Posterior cingulate gyrus (tissue), 11 donors: ENCODE results near the gene TRIM2.
"Not testable (repeated sequence)": the region's sequence is repeated elsewhere in the genome, so short reads cannot be mapped to it uniquely, and the experiment has no call there.

ENCODE experiments used
- DNase-seq, 10 donors: peaks; one replicate each; pipeline versions ENCODE4 v3.0.0 to v3.0.0-alpha.2; 2020 to 2021; ENCODE audit warnings: mixed read lengths in 3 of 10
- intact Hi-C: fragments of 100-400 bp; cut with DNase I; formaldehyde crosslinking; loops from one replicate; pipeline ENCODE4 v1.15.1; 2023

Gene TRIM2

DNA sequence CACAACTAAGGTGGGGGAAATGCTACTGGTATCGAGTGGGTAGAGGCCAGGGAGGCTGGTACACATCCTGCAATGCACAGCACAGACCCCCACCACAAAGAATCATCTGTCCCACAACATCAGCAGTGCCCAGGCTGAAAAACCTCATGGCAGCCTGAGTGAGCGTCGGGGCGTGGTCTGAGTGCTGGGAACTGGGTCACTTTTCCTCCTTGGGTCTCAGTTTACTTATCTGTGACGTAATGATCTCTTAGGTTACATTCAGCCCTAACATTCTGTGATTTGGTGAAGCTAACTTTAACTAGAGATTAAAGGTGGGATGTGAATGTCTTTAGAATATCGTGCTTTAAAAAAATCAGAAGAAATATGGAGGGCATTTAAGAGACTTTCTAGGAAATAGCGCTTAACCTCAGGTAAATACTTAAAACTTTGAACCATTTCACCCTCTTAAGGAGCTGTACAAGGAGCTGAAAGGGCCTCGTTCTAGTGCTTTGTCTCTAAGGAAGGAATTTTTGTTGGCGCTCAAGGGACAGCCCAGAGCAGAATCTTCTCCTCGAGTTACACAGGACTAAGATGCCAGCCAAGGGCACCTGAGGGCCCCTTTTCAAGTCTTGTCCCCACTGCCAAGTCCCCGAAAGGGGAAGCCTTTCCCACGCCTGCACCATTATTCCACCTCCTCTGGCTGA lies 18.1 kb upstream of the TRIM2 start:
- no peak for DNase-seq

GRCh38 chr4:153189016-153189801 lies 15.0 kb upstream of the TRIM2 start:
- DNase-seq, result no peak
- intact Hi-C loops, result no loop called here

More for the DNA sequence above, 18.1 kb upstream of the TRIM2 start:
- intact Hi-C loops, result no loop called here

GRCh38 chr4:153191795-153192363 lies 12.4 kb upstream of the TRIM2 start:
- intact Hi-C loops, result no loop called here
- no peak for DNase-seq

DNA sequence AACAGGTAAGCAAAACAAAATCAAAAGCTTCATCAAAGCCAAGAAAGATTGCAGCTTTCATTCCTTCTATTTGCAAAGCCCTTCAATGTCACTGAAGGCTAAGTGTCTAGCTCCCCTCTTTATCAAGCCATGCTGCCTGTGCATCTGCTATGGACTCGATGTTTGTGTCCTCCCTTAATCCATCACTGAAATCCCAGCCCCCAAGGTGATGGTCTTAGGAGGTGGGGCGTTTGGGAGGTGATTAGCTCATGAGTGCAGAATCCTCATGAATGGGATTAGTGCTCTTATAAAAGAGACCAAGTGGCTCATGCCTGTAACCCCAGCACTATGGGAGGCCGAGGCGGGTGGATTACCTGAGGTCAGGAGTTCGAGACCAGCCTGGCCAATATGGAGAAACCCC lies 6.9 kb upstream of the TRIM2 start:
- intact Hi-C loops, result no loop called here

GRCh38 chr4:153198719-153199118 lies 5.5 kb upstream of the TRIM2 start:
- intact Hi-C loops, result no loop called here
- no peak for DNase-seq

More for the DNA sequence above, 6.9 kb upstream of the TRIM2 start:
- DNase-seq, result no peak

DNA sequence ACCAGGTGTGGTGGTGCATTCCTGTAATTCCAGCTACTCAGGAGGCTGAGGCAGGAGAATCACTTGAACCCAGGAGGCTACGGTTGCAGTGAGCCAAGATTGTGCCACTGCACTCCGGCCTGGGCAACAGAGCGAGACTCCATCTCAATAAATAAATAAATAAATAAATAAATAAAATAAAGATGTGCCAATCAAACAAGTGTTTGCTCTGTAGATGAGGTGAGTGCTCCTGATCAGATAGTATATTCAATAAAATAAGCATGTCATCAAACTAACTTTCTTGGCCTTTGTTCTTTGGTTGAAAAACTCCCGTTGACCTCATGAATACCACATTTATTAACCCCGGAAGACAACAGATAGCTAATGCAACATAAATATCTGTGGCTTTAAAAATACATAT lies 497 bp upstream of the TRIM2 start:
- intact Hi-C loops, DNase-seq: not testable (repeated sequence)

DNA sequence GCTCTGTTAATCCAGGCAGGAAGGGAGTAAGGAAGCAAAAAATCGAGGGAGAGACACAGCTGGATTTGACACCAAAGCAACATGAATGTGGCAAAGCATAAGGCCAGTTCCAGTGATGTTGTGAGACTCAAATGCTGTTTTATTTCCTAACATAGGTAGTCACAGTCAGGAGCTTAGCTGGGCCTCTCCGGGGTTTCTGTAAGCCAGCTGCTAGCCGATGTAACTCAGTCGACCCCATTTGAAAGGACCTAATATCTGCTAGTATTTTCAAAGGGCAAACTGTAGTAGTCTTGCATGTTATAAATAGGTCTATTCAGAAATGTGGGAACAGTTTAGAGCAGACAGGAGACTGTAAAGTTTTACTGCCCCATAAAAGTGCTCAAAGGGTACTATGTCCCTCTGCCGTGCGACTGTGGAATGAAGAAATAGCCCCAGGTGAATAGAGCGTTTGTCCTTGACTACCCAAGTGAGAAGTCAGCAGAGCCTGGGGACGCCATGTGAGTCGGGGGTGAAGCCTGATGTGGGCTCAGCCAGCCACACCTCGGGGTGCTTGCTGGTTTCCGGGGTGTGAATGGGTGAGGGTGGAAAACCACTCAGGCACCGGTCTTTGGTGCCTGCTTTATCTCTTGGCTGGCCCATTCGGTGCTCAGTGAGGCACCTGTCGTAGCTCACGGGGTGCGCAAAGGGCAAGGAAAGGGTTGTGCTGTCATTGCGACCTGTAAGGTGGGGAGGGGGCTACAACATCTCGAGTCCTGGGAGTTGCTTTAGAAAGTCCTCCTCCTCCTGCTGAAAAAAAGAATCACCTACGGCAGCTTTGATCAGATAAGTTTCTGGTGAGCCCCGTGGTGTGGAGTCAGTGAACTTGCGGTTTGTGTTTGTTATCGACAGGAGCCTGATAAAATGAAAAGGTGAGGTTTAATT lies 745 bp downstream of the TRIM2 start:
- intact Hi-C loops, result loop anchor here (5.0 kb wide), 2 partner anchors 48 to 63 kb away; no protein-coding TSS in a partner anchor
- DNase-seq, result peak in 1 of 10 donors; percentile 26

- no peak for DNase-seq
- intact Hi-C loops, result loop anchor here (5.0 kb wide), 2 partner anchors 48 to 63 kb away; no protein-coding TSS in a partner anchor
These were observed 1.5 kb downstream of the TRIM2 start for GRCh38 chr4:153205757-153206156.

DNA sequence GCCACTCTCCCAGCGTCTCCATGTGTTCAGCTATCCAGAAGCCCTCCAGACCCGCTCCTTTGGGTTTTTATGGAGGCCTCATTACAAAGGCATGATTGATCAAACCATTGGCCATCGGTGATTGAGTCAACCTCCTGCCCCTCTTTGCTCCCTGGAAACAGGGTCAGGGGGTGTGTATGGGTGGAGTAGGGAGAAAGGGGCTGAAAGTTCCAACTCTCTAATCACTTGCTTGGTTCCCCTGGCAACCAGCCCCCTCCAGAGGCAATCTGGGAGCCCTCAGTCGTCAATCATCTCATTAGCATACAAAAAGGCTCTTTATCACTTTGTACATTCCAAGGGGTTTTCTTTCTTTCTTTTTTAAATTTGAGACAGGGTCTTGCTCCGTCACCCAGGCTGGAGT lies 2.3 kb downstream of the TRIM2 start:
- DNase-seq, result no peak
- intact Hi-C loops, result loop anchor here (5.0 kb wide), 2 partner anchors 49 to 64 kb away; no protein-coding TSS in a partner anchor

DNA sequence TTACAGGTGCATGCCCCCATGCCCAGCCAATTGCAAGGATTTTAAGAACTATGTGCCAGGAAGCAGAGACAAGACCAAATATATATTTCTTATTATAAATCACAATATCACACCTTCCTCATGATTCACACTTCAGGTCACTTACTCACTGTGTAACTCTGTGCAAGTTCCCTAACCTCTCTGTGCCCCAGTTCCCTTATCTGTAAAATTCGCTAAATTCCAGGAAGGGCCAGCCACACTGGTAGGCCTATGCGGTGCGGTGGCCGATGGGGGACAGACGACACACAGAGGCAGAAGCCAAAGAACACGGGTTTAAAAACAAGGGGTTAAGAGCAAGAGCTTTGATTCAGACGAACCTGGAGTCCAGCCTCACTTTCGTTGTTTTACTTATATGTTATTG lies 2.8 kb downstream of the TRIM2 start:
- DNase-seq, result no peak
- intact Hi-C loops, result loop anchor here (5.0 kb wide), 2 partner anchors 50 to 65 kb away; no protein-coding TSS in a partner anchor

DNA sequence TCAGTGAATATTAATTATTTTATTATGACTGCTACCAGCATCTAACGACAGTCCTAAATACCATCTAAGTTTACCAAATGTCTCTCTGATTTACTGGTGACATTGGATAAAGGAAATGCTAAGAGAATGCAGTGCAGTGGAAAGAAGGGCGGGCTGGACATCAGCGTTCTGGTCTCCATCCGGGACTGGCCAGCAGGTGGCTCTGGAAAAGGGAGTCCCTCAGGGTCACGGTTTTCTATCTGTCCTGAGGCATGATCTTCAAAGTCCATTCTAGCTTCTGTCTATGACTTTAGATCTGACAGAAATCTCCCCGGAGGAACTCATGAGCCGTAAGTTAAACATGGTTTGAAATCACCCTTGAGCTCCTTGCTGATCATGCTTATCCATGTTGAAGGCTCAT lies 3.3 kb downstream of the TRIM2 start:
- DNase-seq, result peak in 5 of 10 donors; percentile 38 to 89 (median 68)
- intact Hi-C loops, result loop anchor here (5.0 kb wide), 2 partner anchors 50 to 65 kb away; no protein-coding TSS in a partner anchor

DNA sequence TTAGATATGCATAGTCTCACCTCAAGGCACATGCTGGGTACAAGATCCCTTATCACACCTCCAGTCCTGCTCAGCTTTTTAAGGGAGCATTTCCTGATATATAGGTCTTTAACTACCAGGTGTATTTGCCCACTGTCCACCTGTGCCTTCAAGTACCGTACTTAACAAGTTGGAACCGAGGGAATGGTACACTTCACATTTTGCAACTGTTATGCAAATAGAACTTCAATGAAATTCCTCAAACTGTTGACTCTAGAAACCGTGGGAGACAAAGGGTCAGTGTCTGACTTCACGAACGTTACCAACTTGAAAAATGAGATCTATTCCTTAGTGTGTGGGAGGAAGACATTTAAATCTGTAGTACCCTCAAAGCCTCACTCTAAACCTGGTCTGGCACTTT lies 5.2 kb downstream of the TRIM2 start:
- intact Hi-C loops, result loop anchor here (5.0 kb wide), 2 partner anchors 52 to 67 kb away; no protein-coding TSS in a partner anchor

DNA sequence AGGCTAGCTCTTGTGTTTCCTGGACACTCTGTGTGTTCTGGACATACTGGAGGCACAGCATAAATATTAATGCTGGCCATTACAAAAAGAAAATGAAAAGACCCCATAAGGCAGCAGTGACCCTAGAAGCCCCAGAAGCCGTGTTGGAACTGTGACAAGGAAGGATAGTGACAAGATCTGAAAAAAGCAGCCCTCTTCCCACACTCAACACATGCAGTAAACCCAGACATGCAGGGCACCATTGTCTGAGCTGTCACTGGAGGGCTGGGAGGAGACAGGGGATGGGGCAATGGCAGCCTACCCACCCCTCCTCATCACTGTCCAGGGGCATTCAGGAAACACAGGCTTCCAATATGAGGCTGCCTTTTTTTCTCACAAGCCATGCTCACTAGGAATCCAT lies 6.5 kb downstream of the TRIM2 start:
- intact Hi-C loops, result loop anchor here (5.0 kb wide), 1 partner anchor 107 kb away; no protein-coding TSS in a partner anchor
- DNase-seq, result no peak

More for the DNA sequence above, 5.2 kb downstream of the TRIM2 start:
- no peak for DNase-seq

- intact Hi-C loops, result loop anchor here (5.0 kb wide), 1 partner anchor 105 kb away; no protein-coding TSS in a partner anchor
- no peak for DNase-seq
These were observed 7.9 kb downstream of the TRIM2 start for GRCh38 chr4:153211986-153212728.

GRCh38 chr4:153212736-153213135 lies 8.5 kb downstream of the TRIM2 start:
- intact Hi-C loops, result loop anchor here (5.0 kb wide), 1 partner anchor 105 kb away; no protein-coding TSS in a partner anchor
- no peak for DNase-seq

DNA sequence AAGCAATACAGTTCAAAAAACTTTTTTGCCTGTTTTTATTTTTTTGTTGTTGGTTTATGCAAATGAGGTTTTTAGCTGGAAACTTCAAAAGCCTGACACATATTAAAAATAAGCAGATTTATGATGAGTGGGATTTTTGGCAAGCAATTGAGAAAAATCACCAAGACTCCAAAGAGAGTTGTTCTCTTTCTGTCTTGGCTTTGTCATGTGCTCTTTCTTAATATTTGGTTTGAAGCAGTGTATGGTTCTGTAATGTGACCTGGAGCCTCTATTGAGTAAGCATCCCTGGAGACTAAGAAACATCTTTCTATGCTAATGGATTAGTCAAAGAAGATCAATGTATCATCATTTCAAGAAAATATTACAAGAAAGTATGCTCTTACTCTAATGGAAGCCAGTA lies 11.7 kb downstream of the TRIM2 start:
- intact Hi-C loops, result no loop called here
- no peak for DNase-seq

- intact Hi-C loops, result no loop called here
- DNase-seq, result no peak
These were observed 12.3 kb downstream of the TRIM2 start for GRCh38 chr4:153216546-153216945.

- intact Hi-C loops, result no loop called here
These were observed 13.2 kb downstream of the TRIM2 start for GRCh38 chr4:153217440-153217839.

DNA sequence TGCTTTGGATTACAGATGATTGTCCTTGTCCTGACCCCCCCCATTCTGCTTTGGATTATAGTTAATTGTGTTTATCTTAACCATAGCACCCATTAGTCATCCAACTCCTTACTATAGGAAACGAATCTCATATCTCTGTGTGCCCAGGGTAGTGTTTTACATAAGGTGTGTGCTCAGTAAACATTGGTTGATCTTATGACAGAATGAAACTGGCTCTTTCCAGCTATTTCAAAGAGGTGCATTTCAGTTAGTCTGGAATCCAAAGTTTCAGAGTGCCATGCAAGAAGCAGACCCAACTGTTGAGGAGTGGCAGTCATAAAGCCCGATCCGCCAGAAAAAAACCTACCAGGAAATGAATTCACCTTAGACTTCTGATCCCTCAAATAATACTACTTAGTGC lies 14.7 kb downstream of the TRIM2 start:
- DNase-seq, result no peak
- intact Hi-C loops, result no loop called here

More at GRCh38 chr4:153217440-153217839, 13.2 kb downstream of the TRIM2 start:
- DNase-seq, result no peak
